GM12874 (cell line): ENCODE measurements around the gene ZSWIM4.

Source experiments
- TF ChIP-seq, protein P1 (sequence below): IDR thresholded peaks from 2 replicates; pipeline ENCODE4 v1.5.1; 2011; ENCODE audit warnings: low read depth, mild to moderate bottlenecking, control low read depth, low read length, moderate library complexity; ENCODE audit not compliant: insufficient read depth

The ZSWIM4 gene

GRCh38 chr19:13861392-13861713 lies 66.1 kb downstream of the ZSWIM4 start:
- TF ChIP-seq, protein P1, sequence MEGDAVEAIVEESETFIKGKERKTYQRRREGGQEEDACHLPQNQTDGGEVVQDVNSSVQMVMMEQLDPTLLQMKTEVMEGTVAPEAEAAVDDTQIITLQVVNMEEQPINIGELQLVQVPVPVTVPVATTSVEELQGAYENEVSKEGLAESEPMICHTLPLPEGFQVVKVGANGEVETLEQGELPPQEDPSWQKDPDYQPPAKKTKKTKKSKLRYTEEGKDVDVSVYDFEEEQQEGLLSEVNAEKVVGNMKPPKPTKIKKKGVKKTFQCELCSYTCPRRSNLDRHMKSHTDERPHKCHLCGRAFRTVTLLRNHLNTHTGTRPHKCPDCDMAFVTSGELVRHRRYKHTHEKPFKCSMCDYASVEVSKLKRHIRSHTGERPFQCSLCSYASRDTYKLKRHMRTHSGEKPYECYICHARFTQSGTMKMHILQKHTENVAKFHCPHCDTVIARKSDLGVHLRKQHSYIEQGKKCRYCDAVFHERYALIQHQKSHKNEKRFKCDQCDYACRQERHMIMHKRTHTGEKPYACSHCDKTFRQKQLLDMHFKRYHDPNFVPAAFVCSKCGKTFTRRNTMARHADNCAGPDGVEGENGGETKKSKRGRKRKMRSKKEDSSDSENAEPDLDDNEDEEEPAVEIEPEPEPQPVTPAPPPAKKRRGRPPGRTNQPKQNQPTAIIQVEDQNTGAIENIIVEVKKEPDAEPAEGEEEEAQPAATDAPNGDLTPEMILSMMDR, result no peak

- TF ChIP-seq, protein P1, result peak; percentile 94
Observed at GRCh38 chr19:13861714-13862531, 66.7 kb downstream of the ZSWIM4 start.

GRCh38 chr19:13864046-13864666 lies 68.9 kb downstream of the ZSWIM4 start:
- TF ChIP-seq, protein P1, result no peak

DNA sequence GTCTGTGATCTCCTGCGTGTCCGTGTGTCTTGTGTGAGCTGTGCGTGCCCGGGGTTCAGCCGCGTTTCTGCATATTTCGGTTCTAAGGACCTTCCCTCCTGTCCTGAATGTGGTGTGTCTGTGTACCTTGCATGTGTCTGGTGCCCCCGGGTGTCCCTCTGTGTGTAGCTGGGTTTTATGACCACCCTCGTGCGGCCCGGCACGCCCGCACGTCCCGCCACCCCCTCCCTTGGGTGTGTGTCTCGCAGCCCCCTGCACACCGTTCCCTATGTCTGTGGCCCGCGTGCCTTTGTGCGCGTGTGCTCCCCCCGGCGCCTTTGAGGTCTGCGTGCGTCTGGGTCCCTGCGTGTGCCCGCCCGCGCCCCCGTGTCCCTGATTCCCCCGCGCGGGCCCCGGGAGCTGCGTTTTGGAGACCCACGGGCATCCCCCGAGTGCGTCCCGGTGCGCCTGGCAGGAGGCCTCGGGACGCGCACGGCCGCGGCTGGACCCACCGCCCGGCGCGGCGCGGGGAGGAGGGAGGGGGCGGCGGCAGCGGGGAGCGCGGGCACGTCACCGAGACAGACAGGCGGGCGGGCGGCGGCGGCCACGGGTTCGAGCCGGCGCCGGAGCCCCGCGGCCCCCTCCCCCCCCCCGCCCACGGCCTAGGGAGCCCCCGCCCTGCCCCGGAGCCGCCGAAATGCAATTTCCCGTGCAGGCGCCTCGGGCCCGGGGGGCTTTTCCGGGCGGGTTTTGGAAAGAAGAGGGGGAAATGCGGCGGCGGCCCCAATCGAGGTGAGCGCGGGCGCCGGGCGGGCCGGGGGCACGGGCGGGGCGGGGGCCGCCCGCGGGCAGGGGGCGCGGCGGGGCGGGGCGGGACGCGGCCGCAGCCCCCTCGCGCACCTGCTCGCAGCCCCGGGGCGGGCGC lies 69.7 kb downstream of the ZSWIM4 start:
- TF ChIP-seq, protein P1, result no peak

GRCh38 chr19:13865571-13866462 lies 70.6 kb downstream of the ZSWIM4 start:
- TF ChIP-seq, protein P1, result no peak

GRCh38 chr19:13866463-13867046 lies 71.3 kb downstream of the ZSWIM4 start:
- TF ChIP-seq, protein P1, result no peak
